Measurements from ENCODE around the gene CLIC3. TPM values are rescaled to one million over a fixed set of nuclear protein-coding genes. Genes with fewer than 3 reads are reported as not detected.
A peak's percentile ranks its signal among the peaks of the same experiment; 100 is the strongest.

The CLIC3 gene
- polyA plus RNA-seq, 10 donors = 0.28 to 4.7 (median 0.54) TPM; not detected in 2

GRCh38 chr9:136954270-136955083 is 41.9 kb downstream of the CLIC3 start:
- no peak for DNase-seq

GRCh38 chr9:136953771-136954269 is 42.5 kb downstream of the CLIC3 start:
- DNase-seq = no peak

GRCh38 chr9:136952876-136953770 is 43.2 kb downstream of the CLIC3 start:
- no peak for DNase-seq

GRCh38 chr9:136952321-136952850 is 44.0 kb downstream of the CLIC3 start:
- DNase-seq = no peak

GRCh38 chr9:136951541-136952320 is 44.6 kb downstream of the CLIC3 start, which contains the start of gene LCN12:
Gene LCN12, plus strand, starts transcription at chr9:136952273. Its CDS starts 55 bp downstream, at chr9:136952328.
- DNase-seq = no peak

GRCh38 chr9:136950656-136951276 is 45.6 kb downstream of the CLIC3 start:
- no peak for DNase-seq

- DNase-seq = peak; percentile 85 to 95 (median 85)
Observed at GRCh38 chr9:136949817-136950655, 46.3 kb downstream of the CLIC3 start.

- DNase-seq = no peak
Observed at GRCh38 chr9:136949239-136949816, 47.0 kb downstream of the CLIC3 start.

GRCh38 chr9:136947955-136948510 is 48.3 kb downstream of the CLIC3 start:
- peak in 1 of 3 donors; percentile 68 for DNase-seq

GRCh38 chr9:136947028-136947891 is 49.1 kb downstream of the CLIC3 start:
- peak in 1 of 3 donors; percentile 51 for DNase-seq

- DNase-seq = peak in 1 of 3 donors; percentile 30
Observed at GRCh38 chr9:136946228-136947027, 49.9 kb downstream of the CLIC3 start.

- DNase-seq = no peak
Observed at GRCh38 chr9:136945333-136946227, 50.8 kb downstream of the CLIC3 start.

Measured in muscle of back (tissue), 11 donors.